Kidney (tissue), 14 donors: ENCODE measurements around the gene SSPN. TPM values are rescaled to one million over a fixed set of nuclear protein-coding genes. Genes with fewer than 3 reads are reported as not detected.
"Not testable (repeated sequence)": the region's sequence is repeated elsewhere in the genome, so short reads cannot be mapped to it uniquely, and the experiment has no call there.

Experiments used
- DNase-seq, 5 donors: peaks; one replicate each; pipeline ENCODE4 v3.0.0-alpha.2; 2013 to 2020
- FAIRE-seq: peaks from 2 replicates; lab custom pipeline; 2012; peaks lifted over from hg19 to GRCh38; lab: Jason Lieb, UNC
- H3K27ac ChIP-seq, 2 donors: one replicate each; pipeline ENCODE4 v1.7.0; 2013; ENCODE audit warnings: low read depth in 2 of 2, low read length in 2 of 2, inconsistent platforms in 1 of 2
- H3K27me3 ChIP-seq: one replicate; pipeline ENCODE4 v1.7.1; 2013; ENCODE audit warnings: low read length, inconsistent platforms; ENCODE audit not compliant: control insufficient read depth, insufficient read depth
- H3K36me3 ChIP-seq, 3 donors: one replicate each; pipeline versions ENCODE4 v1.7.0 to v1.7.1; 2013; ENCODE audit warnings: low read length in 3 of 3, control low read depth in 1 of 3, inconsistent platforms in 1 of 3; ENCODE audit not compliant: insufficient read depth in 3 of 3, control insufficient read depth in 2 of 3
- H3K4me1 ChIP-seq, 3 donors: one replicate each; pipeline versions ENCODE4 v1.7.0 to v1.7.1; 2013; ENCODE audit warnings: low read length in 3 of 3, inconsistent platforms in 1 of 3, low read depth in 1 of 3; ENCODE audit not compliant: control insufficient read depth in 2 of 3, insufficient read depth in 2 of 3
- H3K4me3 ChIP-seq, 3 donors: one replicate each; pipeline versions ENCODE4 v1.7.0 to v1.8.1; 2013; ENCODE audit warnings: low read length in 3 of 3, control low read depth in 1 of 3, inconsistent platforms in 1 of 3
- H3K9ac ChIP-seq, 3 donors: one replicate each; pipeline versions ENCODE4 v1.7.0 to v1.7.1; 2013; ENCODE audit warnings: low read length in 3 of 3, control low read depth in 1 of 3, inconsistent platforms in 1 of 3
- H3K9me3 ChIP-seq, 3 donors: one replicate each; pipeline versions ENCODE4 v1.7.0 to v1.7.1; 2013; ENCODE audit warnings: low read length in 3 of 3, control low read depth in 1 of 3, inconsistent platforms in 1 of 3; ENCODE audit not compliant: control insufficient read depth in 2 of 3, insufficient read depth in 1 of 3
- intact Hi-C: fragments of 100-400 bp; cut with DNase I; formaldehyde crosslinking; loops from one replicate; pipeline ENCODE4 v1.11.1; 2022
- polyA plus RNA-seq: library from polyadenylated mRNA; stranded (reverse); fragments of 350-450 nt; fragmentation: Illumina TruSeq; extraction: RNeasy Lipid Tissue Mini Kit (QIAGEN cat#74804); gene quantifications from one replicate; pipeline ENCODE4 v1.2.3, GENCODE V29; 2014; ENCODE audit warnings: low read depth, low replicate concordance; ENCODE audit not compliant: insufficient read depth
- total RNA-seq: library from RNA; stranded (reverse); fragmentation: NEBNext Ultra II Directional; extraction: Animal tissue kit (Norgen Biotek cat#: 25700); gene quantifications from one replicate; pipeline ENCODE4 v1.2.1, GENCODE V29; 2021
- TF ChIP-seq, protein P1 (sequence below): IDR thresholded peaks from 3 replicates; pipeline ENCODE4 v1.5.1; 2012; ENCODE audit warnings: mild to moderate bottlenecking, moderate library complexity, borderline replicate concordance; ENCODE audit not compliant: insufficient read depth; ENCODE audit errors: extremely low read depth
- donor health status: control.
- donor health status: control.
- donor health status: control.
- donor health status: control.
- donor health status: control.
- donor health status: DM: yes; HTN: yes; CAD: no.
- donor health status: Normal renal cell carcinoma (clear cell type).

SSPN gene
- total and polyA plus RNA-seq, 2 donors from 2014 or later, result 3.2 to 17.8 TPM

- Histone ChIP-seq H3K4me1 (peaks cover 0 to 4% (median 0%) of the 10 kb centered on the region in 3 donors), H3K9ac (no peak overlapping the region), H3K36me3 (no peaks in the 10 kb centered on the region), H3K4me3 (no peak overlapping the region), H3K9me3 (no peaks in the 10 kb centered on the region), H3K27ac (no peak overlapping the region), H3K27me3 (no peaks in the 10 kb centered on the region)
- TF ChIP-seq, protein P1, sequence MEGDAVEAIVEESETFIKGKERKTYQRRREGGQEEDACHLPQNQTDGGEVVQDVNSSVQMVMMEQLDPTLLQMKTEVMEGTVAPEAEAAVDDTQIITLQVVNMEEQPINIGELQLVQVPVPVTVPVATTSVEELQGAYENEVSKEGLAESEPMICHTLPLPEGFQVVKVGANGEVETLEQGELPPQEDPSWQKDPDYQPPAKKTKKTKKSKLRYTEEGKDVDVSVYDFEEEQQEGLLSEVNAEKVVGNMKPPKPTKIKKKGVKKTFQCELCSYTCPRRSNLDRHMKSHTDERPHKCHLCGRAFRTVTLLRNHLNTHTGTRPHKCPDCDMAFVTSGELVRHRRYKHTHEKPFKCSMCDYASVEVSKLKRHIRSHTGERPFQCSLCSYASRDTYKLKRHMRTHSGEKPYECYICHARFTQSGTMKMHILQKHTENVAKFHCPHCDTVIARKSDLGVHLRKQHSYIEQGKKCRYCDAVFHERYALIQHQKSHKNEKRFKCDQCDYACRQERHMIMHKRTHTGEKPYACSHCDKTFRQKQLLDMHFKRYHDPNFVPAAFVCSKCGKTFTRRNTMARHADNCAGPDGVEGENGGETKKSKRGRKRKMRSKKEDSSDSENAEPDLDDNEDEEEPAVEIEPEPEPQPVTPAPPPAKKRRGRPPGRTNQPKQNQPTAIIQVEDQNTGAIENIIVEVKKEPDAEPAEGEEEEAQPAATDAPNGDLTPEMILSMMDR, result no peak
- DNase-seq (no peak), FAIRE-seq (no peak)
- intact Hi-C loops, result no loop called here
Measured at GRCh38 chr12:26229910-26230309, 34.5 kb downstream of the SSPN start.

DNA sequence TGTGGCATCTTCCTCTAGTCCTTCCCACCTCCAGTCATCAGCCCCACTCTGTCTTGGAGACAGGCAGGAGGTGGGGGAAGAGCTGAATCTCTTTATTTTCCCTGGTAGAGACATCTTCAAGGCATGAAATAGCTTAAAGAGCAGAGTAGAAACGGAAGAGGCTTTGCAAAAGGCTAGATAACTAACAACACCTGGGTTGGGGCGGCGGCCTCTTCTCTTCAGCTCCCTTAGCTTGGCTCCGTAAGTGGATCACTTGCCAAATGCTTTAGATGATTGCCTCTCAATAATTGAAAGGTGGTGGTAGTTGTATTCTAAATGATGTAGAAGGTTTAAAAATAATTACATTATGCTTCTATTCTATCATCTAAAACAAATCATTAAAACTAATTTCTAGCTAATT lies 36.1 kb downstream of the SSPN start:
- H3K27me3 ChIP-seq, result no peaks in the 10 kb centered on the region
- no peak overlapping the region for H3K27ac ChIP-seq
- FAIRE-seq (no peak), DNase-seq (no peak)
- no peaks in the 10 kb centered on the region for H3K9me3 ChIP-seq
- intact Hi-C loops, result no loop called here
- no peaks in the 10 kb centered on the region for H3K36me3 ChIP-seq
- H3K4me3 ChIP-seq, result no peak overlapping the region
- peaks cover 0 to 4% (median 0%) of the 10 kb centered on the region in 3 donors for H3K4me1 ChIP-seq
- H3K9ac ChIP-seq, result no peak overlapping the region
- TF ChIP-seq, protein P1, result no peak

GRCh38 chr12:26231921-26232320 lies 36.5 kb downstream of the SSPN start:
- Histone ChIP-seq H3K9me3 (no peaks in the 10 kb centered on the region), H3K9ac (no peak overlapping the region), H3K4me3 (no peak overlapping the region), H3K36me3 (no peaks in the 10 kb centered on the region), H3K4me1 (peaks cover 0 to 4% (median 0%) of the 10 kb centered on the region in 3 donors), H3K27me3 (no peaks in the 10 kb centered on the region), H3K27ac (no peak overlapping the region)
- intact Hi-C loops, result no loop called here
- TF ChIP-seq, protein P1, result no peak
- DNase-seq (no peak), FAIRE-seq (no peak)

DNA sequence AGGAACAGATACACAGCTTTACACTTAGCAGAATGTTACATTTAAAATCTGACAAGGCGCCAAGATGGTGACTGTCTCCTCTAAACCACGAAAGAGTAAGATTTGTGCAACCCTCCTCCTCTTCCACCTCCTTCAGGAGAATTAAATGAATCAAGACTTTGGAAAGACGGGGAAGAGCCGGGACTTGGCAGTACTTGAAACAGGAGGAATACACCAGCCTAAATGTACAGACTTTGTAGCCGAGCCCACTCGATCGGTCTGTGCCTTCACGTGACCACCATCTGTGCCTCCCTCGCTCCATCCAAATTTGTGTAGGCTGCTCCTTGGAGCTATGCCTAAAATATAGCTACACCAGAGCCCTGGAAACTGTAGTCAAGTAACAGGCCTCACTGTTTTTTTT lies 38.3 kb downstream of the SSPN start:
- TF ChIP-seq, protein P1, result no peak
- Histone ChIP-seq H3K4me3 (no peak overlapping the region), H3K9me3 (no peaks in the 10 kb centered on the region), H3K9ac (no peak overlapping the region), H3K36me3 (no peaks in the 10 kb centered on the region), H3K27me3 (no peaks in the 10 kb centered on the region), H3K4me1 (no peaks in the 10 kb centered on the region), H3K27ac (no peak overlapping the region)
- DNase-seq (no peak), FAIRE-seq (no peak)
- intact Hi-C loops, result no loop called here

GRCh38 chr12:26235465-26235864 lies 40.1 kb downstream of the SSPN start:
- H3K27me3 ChIP-seq, H3K4me3 ChIP-seq, H3K4me1 ChIP-seq, H3K9ac ChIP-seq, intact Hi-C loops, H3K9me3 ChIP-seq, DNase-seq, FAIRE-seq, H3K27ac ChIP-seq, H3K36me3 ChIP-seq: not testable (repeated sequence)
